NCI-H510A (cell line): ENCODE data around the gene EEF2K.

Experiments used
- DNase-seq: peaks from one replicate; lab custom pipeline; 2025; lab: John Stamatoyannopoulos, UW

EEF2K gene

DNA sequence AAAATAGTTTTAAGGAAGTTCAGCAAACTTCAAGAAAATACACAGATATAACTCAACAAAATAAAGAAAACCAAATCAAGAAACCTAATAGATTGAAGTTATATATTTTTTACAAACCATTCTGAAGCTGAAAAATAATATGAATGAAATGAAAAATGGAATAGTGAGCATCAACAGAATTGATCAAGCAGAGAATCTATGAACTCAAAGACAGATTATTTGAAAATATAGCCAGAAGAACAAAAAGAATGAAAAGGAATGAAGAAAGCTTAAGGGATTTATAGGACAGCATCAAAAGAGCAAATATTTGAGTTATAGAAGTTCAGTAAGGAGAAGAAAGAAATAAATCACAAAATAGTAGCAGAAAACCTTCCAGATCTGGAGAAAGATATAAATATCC, 130.5 kb downstream of the EEF2K start:
- DNase-seq = no peak

DNA sequence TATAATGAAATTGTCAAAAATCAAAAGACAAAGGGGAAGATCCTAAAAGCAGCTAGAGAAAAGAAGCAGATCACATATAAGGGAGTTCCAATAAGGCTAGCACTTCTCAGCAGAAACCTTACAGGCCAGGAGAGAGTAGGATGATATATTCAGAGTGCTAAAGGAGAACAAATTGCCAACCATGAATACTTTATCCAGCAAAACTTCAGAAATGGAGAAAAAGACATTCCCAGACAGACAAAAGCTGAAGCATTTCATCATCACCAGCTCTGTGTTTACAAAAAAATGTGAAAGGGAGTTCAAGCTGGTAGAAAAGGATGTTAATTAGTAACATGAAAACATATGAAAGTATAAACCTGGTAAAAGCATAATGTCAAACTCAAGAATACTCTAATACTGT, 131.0 kb downstream of the EEF2K start:
- no peak for DNase-seq

DNA sequence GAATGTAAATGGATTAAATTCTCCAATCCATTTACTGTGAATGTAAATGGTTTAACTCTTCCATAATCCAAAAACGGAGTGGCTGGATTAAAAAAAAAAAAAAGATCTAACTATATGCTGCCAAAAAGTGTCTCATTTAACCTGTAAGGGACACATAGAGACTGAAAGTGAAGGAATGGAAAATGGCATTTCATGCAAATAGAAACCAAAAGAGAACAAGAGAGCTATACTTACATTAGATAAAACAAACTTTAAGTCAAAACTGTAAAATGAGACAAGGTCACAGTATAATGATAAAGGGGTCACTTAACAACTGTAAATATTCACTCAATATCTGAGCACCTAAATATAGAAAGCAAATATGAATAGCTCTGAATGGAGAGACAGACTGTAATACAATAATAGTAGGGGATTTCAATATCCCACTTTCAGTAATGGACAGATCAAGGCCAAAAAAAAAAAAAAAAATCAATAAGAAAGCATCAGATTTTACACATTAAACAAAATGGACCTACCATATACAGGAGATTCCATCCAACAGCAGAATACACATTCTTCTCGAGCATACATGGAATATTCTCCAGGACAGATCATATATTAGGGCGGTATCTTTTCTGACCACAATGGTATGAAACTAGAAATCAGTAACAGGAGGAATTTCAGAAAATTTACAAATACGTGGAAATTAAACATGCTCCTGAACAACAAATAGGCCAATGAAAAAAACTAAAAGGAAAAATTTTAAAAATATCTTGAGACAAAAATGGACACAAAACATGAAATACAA, 132.0 kb downstream of the EEF2K start:
- DNase-seq = no peak
